Measurements from ENCODE around the gene AFF3.

DNA sequence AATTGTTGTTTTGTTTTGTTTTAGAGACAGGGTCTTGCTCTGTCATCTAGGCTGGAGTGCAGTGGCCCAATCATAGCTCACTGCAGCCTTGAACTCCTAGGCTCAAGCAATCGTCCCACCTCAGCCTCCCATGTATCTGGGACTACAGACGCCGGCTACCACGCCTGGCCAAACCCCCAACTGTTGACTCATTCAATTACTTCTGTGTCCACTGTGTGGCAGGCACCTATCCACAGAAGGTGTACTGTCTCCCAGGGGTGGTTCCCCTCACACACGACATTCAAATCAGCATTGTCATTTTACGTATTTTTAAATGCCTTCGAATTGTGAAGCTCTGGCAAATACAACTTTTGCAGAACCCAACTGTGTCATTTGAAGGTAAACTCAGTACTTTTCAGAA is 464.6 kb downstream of the AFF3 start:
- no peak for TF ChIP-seq CTCF (IDR thresholded peaks at IDR 0.05; ENCODE audit: low read depth, low read length, poor library complexity, severe bottlenecking)
- TF ChIP-seq EZH2phosphoT487 (IDR thresholded peaks at IDR 0.05; ENCODE audit: borderline replicate concordance, low read length): no peak
